HepG2 (cell line): Measurements from ENCODE around the gene ZBP1. TPM values are rescaled to one million over a fixed set of nuclear protein-coding genes. Genes with fewer than 3 reads are reported as not detected.

Experiments used
- AGO2 ChIP-seq: fragments of 200-400 bp; formaldehyde crosslinking; optimal IDR thresholded peaks from 2 replicates; pipeline ENCODE3; 2017; ENCODE audit warnings: mild to moderate bottlenecking, low read depth, low read length, moderate library complexity
- FOXA3 ChIP-seq: IDR thresholded peaks from 2 replicates; pipeline ENCODE4 v1.6.1; 2016; ENCODE audit warnings: missing genetic modification reagents, missing compliant biosample characterization
- HMGA1 ChIP-seq: sonication (generic); formaldehyde crosslinking; conservative IDR thresholded peaks from 2 replicates; pipeline ENCODE4 v1.4.0; 2020; ENCODE audit warnings: missing genetic modification reagents
- HOXA5 ChIP-seq: sonication (generic); formaldehyde crosslinking; IDR thresholded peaks from 2 replicates; pipeline ENCODE4 v1.4.0; 2020; ENCODE audit warnings: missing genetic modification reagents
- MTF1 ChIP-seq: sonication (generic); formaldehyde crosslinking; IDR thresholded peaks from 2 replicates; pipeline ENCODE4 v1.5.0; 2020; ENCODE audit warnings: missing genetic modification reagents
- NFYC ChIP-seq: IDR thresholded peaks from 2 replicates; pipeline ENCODE4 v1.6.1; 2016; ENCODE audit warnings: missing genetic modification reagents, missing compliant biosample characterization
- RXRB ChIP-seq: IDR thresholded peaks from 2 replicates; pipeline ENCODE4 v1.6.1; 2016; ENCODE audit warnings: borderline replicate concordance, missing genetic modification reagents, missing compliant biosample characterization
- SALL1 ChIP-seq: sonication (generic); formaldehyde crosslinking; IDR thresholded peaks from 2 replicates; pipeline ENCODE4 v1.8.0; 2022; ENCODE audit warnings: mild to moderate bottlenecking, missing genetic modification reagents
- SIX1 ChIP-seq: sonication (generic); formaldehyde crosslinking; IDR thresholded peaks from 2 replicates; pipeline ENCODE4 v1.4.0; 2020; ENCODE audit warnings: missing genetic modification reagents, borderline replicate concordance
- THAP11 ChIP-seq: IDR thresholded peaks from 2 replicates; pipeline ENCODE4 v1.6.1; 2016; ENCODE audit warnings: missing biosample characterization, missing genetic modification reagents
- ZMAT3 ChIP-seq: sonication (generic); formaldehyde crosslinking; conservative IDR thresholded peaks from 2 replicates; pipeline ENCODE4 v1.7.0; 2021; ENCODE audit warnings: missing genetic modification reagents
- ZNF362 ChIP-seq: sonication (generic); formaldehyde crosslinking; IDR thresholded peaks from 2 replicates; pipeline ENCODE4 v1.4.0; 2020; ENCODE audit warnings: missing genetic modification reagents, mild to moderate bottlenecking, borderline replicate concordance
- ZNF460 ChIP-seq: sonication (generic); formaldehyde crosslinking; IDR thresholded peaks from 2 replicates; pipeline ENCODE4 v1.5.1; 2020; ENCODE audit warnings: missing genetic modification reagents, mild to moderate bottlenecking, borderline replicate concordance
- ZNF556 ChIP-seq: sonication (generic); formaldehyde crosslinking; IDR thresholded peaks from 2 replicates; pipeline ENCODE4 v1.4.0; 2020; ENCODE audit warnings: mild to moderate bottlenecking, missing genetic modification reagents, borderline replicate concordance
- ZNF564 ChIP-seq: sonication (generic); formaldehyde crosslinking; IDR thresholded peaks from 2 replicates; pipeline ENCODE4 v1.8.1; 2023; ENCODE audit warnings: mild to moderate bottlenecking, missing genetic modification reagents
- ZNF639 ChIP-seq: conservative IDR thresholded peaks from 2 replicates; pipeline ENCODE4 v1.6.1; 2018; ENCODE audit warnings: missing genetic modification reagents
- polyA plus RNA-seq, 8 experiments: library from polyadenylated mRNA; depleted of rRNA in 3 of 8; stranded (reverse) in 7 of 8; unstranded in 1 of 8; fragments of >200 nt; fragmentation: Illumina TruSeq in 4 of 8; extraction: Trizol in 4 of 8; gene quantifications; 2 replicates each; pipeline versions ENCODE4 v1.2.1 to v1.2.3, GENCODE V29; 2011 to 2016; ENCODE audit warnings: low read depth in 4 of 8, missing spikeins in 1 of 8, mixed read lengths in 1 of 8; ENCODE audit not compliant: insufficient read depth in 1 of 8
- total RNA-seq, 5 experiments: library from RNA; depleted of rRNA; stranded (reverse); fragments of >200 nt; fragmentation: Illumina TruSeq; extraction: Trizol; gene quantifications; 2 replicates each; pipeline ENCODE4 v1.2.3, GENCODE V29; 2016; ENCODE audit warnings: low read depth in 1 of 5
- TF ChIP-seq, protein P1 (sequence below): sonication (generic); formaldehyde crosslinking; conservative IDR thresholded peaks from 2 replicates; pipeline ENCODE4 v1.4.0; 2020; ENCODE audit warnings: mild to moderate bottlenecking, missing genetic modification reagents, moderate library complexity
- TF ChIP-seq, protein P2 (sequence below): sonication (generic); formaldehyde crosslinking; IDR thresholded peaks from 2 replicates; pipeline ENCODE4 v1.9.0; 2021; ENCODE audit warnings: missing genetic modification reagents, borderline replicate concordance
- TF ChIP-seq, protein P3 (sequence below): sonication (generic); formaldehyde crosslinking; IDR thresholded peaks from 2 replicates; pipeline ENCODE4 v1.4.0; 2020; ENCODE audit warnings: mild to moderate bottlenecking, missing genetic modification reagents

Gene ZBP1
- total and polyA plus RNA-seq, 2 of the 13 experiments (the other 11 are each of a cell fraction or from before 2014, with no cell fraction given) = not detected

- no peak; the same call in 1 of the 2 replicates for TF ChIP-seq ZNF639 (CRISPR knock-in tag)
- TF ChIP-seq NFYC (CRISPR knock-in tag) = no peak
- TF ChIP-seq, protein P1, sequence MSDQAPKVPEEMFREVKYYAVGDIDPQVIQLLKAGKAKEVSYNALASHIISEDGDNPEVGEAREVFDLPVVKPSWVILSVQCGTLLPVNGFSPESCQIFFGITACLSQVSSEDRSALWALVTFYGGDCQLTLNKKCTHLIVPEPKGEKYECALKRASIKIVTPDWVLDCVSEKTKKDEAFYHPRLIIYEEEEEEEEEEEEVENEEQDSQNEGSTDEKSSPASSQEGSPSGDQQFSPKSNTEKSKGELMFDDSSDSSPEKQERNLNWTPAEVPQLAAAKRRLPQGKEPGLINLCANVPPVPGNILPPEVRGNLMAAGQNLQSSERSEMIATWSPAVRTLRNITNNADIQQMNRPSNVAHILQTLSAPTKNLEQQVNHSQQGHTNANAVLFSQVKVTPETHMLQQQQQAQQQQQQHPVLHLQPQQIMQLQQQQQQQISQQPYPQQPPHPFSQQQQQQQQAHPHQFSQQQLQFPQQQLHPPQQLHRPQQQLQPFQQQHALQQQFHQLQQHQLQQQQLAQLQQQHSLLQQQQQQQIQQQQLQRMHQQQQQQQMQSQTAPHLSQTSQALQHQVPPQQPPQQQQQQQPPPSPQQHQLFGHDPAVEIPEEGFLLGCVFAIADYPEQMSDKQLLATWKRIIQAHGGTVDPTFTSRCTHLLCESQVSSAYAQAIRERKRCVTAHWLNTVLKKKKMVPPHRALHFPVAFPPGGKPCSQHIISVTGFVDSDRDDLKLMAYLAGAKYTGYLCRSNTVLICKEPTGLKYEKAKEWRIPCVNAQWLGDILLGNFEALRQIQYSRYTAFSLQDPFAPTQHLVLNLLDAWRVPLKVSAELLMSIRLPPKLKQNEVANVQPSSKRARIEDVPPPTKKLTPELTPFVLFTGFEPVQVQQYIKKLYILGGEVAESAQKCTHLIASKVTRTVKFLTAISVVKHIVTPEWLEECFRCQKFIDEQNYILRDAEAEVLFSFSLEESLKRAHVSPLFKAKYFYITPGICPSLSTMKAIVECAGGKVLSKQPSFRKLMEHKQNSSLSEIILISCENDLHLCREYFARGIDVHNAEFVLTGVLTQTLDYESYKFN (CRISPR knock-in tag) = 0 out of 2 replicates have a peak, but pooled peaks have one; percentile 13
- TF ChIP-seq, protein P2, sequence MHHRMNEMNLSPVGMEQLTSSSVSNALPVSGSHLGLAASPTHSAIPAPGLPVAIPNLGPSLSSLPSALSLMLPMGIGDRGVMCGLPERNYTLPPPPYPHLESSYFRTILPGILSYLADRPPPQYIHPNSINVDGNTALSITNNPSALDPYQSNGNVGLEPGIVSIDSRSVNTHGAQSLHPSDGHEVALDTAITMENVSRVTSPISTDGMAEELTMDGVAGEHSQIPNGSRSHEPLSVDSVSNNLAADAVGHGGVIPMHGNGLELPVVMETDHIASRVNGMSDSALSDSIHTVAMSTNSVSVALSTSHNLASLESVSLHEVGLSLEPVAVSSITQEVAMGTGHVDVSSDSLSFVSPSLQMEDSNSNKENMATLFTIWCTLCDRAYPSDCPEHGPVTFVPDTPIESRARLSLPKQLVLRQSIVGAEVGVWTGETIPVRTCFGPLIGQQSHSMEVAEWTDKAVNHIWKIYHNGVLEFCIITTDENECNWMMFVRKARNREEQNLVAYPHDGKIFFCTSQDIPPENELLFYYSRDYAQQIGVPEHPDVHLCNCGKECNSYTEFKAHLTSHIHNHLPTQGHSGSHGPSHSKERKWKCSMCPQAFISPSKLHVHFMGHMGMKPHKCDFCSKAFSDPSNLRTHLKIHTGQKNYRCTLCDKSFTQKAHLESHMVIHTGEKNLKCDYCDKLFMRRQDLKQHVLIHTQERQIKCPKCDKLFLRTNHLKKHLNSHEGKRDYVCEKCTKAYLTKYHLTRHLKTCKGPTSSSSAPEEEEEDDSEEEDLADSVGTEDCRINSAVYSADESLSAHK = no peak
- peak; percentile 99 for TF ChIP-seq ZNF362 (CRISPR knock-in tag)
- TF ChIP-seq MTF1 (CRISPR knock-in tag) = no peak
- no peak for TF ChIP-seq SIX1
- no peak for TF ChIP-seq ZMAT3 (CRISPR knock-in tag)
- TF ChIP-seq HMGA1 = no peak
- TF ChIP-seq, protein P3, sequence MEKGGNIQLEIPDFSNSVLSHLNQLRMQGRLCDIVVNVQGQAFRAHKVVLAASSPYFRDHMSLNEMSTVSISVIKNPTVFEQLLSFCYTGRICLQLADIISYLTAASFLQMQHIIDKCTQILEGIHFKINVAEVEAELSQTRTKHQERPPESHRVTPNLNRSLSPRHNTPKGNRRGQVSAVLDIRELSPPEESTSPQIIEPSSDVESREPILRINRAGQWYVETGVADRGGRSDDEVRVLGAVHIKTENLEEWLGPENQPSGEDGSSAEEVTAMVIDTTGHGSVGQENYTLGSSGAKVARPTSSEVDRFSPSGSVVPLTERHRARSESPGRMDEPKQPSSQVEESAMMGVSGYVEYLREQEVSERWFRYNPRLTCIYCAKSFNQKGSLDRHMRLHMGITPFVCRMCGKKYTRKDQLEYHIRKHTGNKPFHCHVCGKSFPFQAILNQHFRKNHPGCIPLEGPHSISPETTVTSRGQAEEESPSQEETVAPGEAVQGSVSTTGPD (CRISPR knock-in tag) = no peak
- TF ChIP-seq FOXA3 (CRISPR knock-in tag) = 0 out of 2 replicates have a peak, but pooled peaks have one; percentile 26
- TF ChIP-seq ZNF460 (CRISPR knock-in tag) = no peak
- no peak for TF ChIP-seq HOXA5
- no peak for TF ChIP-seq ZNF564 (CRISPR knock-in tag)
- 0 out of 2 replicates have a peak, but pooled peaks have one; percentile 32 for TF ChIP-seq THAP11
- TF ChIP-seq ZNF556 (CRISPR knock-in tag) = no peak
- TF ChIP-seq SALL1 (CRISPR knock-in tag) = peak; percentile 46; the same call in 1 of the 2 replicates
- no peak for TF ChIP-seq AGO2
- 0 out of 2 replicates have a peak, but pooled peaks have one; percentile 31 for TF ChIP-seq RXRB (CRISPR knock-in tag)
Observed at GRCh38 chr20:57594092-57594951, 25.9 kb downstream of the ZBP1 start (continued).
